Endothelial cell of umbilical vein (primary cell): ENCODE measurements around the gene RECQL5. TPM values are rescaled to one million over a fixed set of nuclear protein-coding genes. Genes with fewer than 3 reads are reported as not detected.

Experiments used
- BruUV-seq: library from RNA; stranded (reverse); fragments of 400-500 nt; replicated peaks from 2 replicates; lab custom pipeline; 2021; lab: Mats Ljungman, UMichigan
- CTCF ChIA-PET: fragments of 300-600, 350-600 bp; sonication (Branson Sonifier 250); formaldehyde crosslinking; loops from one replicate; lab custom pipeline; 2021; ENCODE audit warnings: antibody characterized with exemption, inconsistent platforms; lab: Charles Lee
- POLR2A ChIA-PET: fragments of 300-600, 350-600 bp; sonication (Branson Sonifier 250); formaldehyde crosslinking; loops from one replicate; lab custom pipeline; 2021; ENCODE audit warnings: antibody characterized with exemption, inconsistent platforms; lab: Charles Lee
- DNase-seq: peaks from one replicate; pipeline ENCODE4 v3.0.0-alpha.2; 2011; ENCODE audit warnings: low read depth, low spot score
- FAIRE-seq: peaks from 2 replicates; lab custom pipeline; 2011; peaks lifted over from hg19 to GRCh38; lab: Jason Lieb, UNC
- H2AFZ ChIP-seq: 2 replicates; pipeline ENCODE4 v1.6.0; 2012; ENCODE audit warnings: low read depth, low read length, control low read depth, inconsistent platforms
- H3K27ac ChIP-seq: 2 replicates; pipeline ENCODE4 v1.5.1; 2011; ENCODE audit warnings: low read depth, mild to moderate bottlenecking, control low read depth, low read length, moderate library complexity; ENCODE audit not compliant: insufficient read depth
- H3K27me3 ChIP-seq, 2 experiments: 2 replicates each; pipeline versions ENCODE4 v1.6.0 to v1.6.1; 2011; ENCODE audit warnings: low read length in 2 of 2, mixed read lengths in 1 of 2; ENCODE audit not compliant: control insufficient read depth in 2 of 2, insufficient read depth in 2 of 2
- H3K36me3 ChIP-seq, 2 experiments: 2 replicates in 1 of 2; 3 replicates in 1 of 2; pipeline ENCODE4 v1.5.1; 2011; ENCODE audit warnings: low read length in 2 of 2, mild to moderate bottlenecking in 1 of 2, moderate library complexity in 1 of 2; ENCODE audit not compliant: control insufficient read depth in 2 of 2, insufficient read depth in 2 of 2; ENCODE audit errors: extremely low read depth in 1 of 2
- H3K4me1 ChIP-seq: 3 replicates; pipeline ENCODE4 v1.5.1; 2011; ENCODE audit warnings: mild to moderate bottlenecking, low read length; ENCODE audit not compliant: control insufficient read depth, insufficient read depth; ENCODE audit errors: extremely low read depth
- H3K4me2 ChIP-seq: 2 replicates; pipeline ENCODE4 v1.6.1; 2011; ENCODE audit warnings: low read length, control low read depth, mixed read lengths; ENCODE audit not compliant: insufficient read depth
- H3K4me3 ChIP-seq, 3 experiments: fragments of 200-600 bp in 1 of 3; sonication (generic), shearing (Covaris generic) in 1 of 3; replicated peaks in 1 of 3; 2 replicates each; pipeline ENCODE4 v1.5.1; 2011 to 2016; ENCODE audit warnings: control low read depth in 3 of 3, low read length in 3 of 3, mild to moderate bottlenecking in 2 of 3, inconsistent platforms in 1 of 3, low read depth in 1 of 3, moderate library complexity in 1 of 3; ENCODE audit not compliant: insufficient read depth in 1 of 3
- H3K79me2 ChIP-seq: 2 replicates; pipeline ENCODE4 v1.6.0; 2012; ENCODE audit warnings: low read length, inconsistent platforms; ENCODE audit not compliant: control insufficient read depth, insufficient read depth
- H3K9ac ChIP-seq: replicated peaks from 2 replicates; pipeline ENCODE3; 2011; ENCODE audit warnings: low read length, control low read depth; ENCODE audit not compliant: insufficient read depth; ENCODE audit errors: extremely low read depth
- H3K9me1 ChIP-seq: replicated peaks from 3 replicates; pipeline ENCODE4 v1.6.0; 2011; ENCODE audit warnings: mild to moderate bottlenecking, low read length; ENCODE audit not compliant: control insufficient read depth, insufficient read depth; ENCODE audit errors: extremely low read depth
- H3K9me3 ChIP-seq: replicated peaks from 2 replicates; pipeline ENCODE4 v1.5.1; 2012; ENCODE audit warnings: low read length, inconsistent platforms; ENCODE audit not compliant: control insufficient read depth, insufficient read depth
- H4K20me1 ChIP-seq: replicated peaks from 2 replicates; pipeline ENCODE3; 2011; ENCODE audit warnings: mild to moderate bottlenecking, low read length; ENCODE audit not compliant: control insufficient read depth, insufficient read depth; ENCODE audit errors: extremely low read depth
- CTCF ChIP-seq, 2 donors: IDR thresholded peaks; 1 replicate in 1 of 2; 2 replicates in 1 of 2; pipeline ENCODE4 v1.5.1; 2011; ENCODE audit warnings: low read length in 2 of 2, mild to moderate bottlenecking in 2 of 2, moderate library complexity in 2 of 2, control low read depth in 1 of 2, inconsistent platforms in 1 of 2, low read depth in 1 of 2; ENCODE audit not compliant: insufficient read depth in 1 of 2; ENCODE audit errors: extremely low read depth in 1 of 2
- EZH2 ChIP-seq: IDR thresholded peaks from 2 replicates; pipeline ENCODE4 v1.6.1; 2012; ENCODE audit warnings: borderline replicate concordance, low read depth, mild to moderate bottlenecking, moderate library complexity, low read length, inconsistent platforms; ENCODE audit not compliant: severe bottlenecking
- GATA2 ChIP-seq: IDR thresholded peaks from 2 replicates; pipeline ENCODE4 v1.7.0; 2011; ENCODE audit warnings: low read depth, mild to moderate bottlenecking, moderate library complexity, mixed read lengths, low read length; ENCODE audit not compliant: insufficient read length, insufficient read depth
- MYC ChIP-seq: IDR thresholded peaks from one replicate; pipeline ENCODE4 v1.6.1; 2011; ENCODE audit warnings: mild to moderate bottlenecking, low read depth, low read length
- dilution Hi-C: fragments of 300-500 bp; cut with MboI; formaldehyde crosslinking; loops from one replicate; pipeline ENCODE4 v1.15.0; 2019; ENCODE audit warnings: low sequenced_read_pairs; ENCODE audit not compliant: extremely low pct_ligation_motif_present
- intact Hi-C: fragments of 100-400 bp; cut with micrococcal nuclease; formaldehyde crosslinking; loops from one replicate; pipeline ENCODE4 v1.10.0; 2022
- polyA plus RNA-seq, 4 experiments: library from polyadenylated mRNA; depleted of rRNA in 3 of 4; stranded (reverse) in 3 of 4; unstranded in 1 of 4; fragments of >200 nt; gene quantifications; 2 replicates each; pipeline versions ENCODE4 v1.2.1 to v1.2.3, GENCODE V29; 2011 to 2012; ENCODE audit warnings: missing spikeins in 1 of 4
- total RNA-seq: library from RNA; stranded (reverse); gene quantifications from 2 replicates; pipeline ENCODE4 v1.2.3, GENCODE V29; 2021

RECQL5 gene
- total and polyA plus RNA-seq, 2 donors (not counting 3 experiments of a cell fraction or from before 2014, with no cell fraction given): 21.3 to 30.7 TPM

- Histone ChIP-seq H3K9me3 (no peaks in the 10 kb centered on the region), H3K27me3 (no peaks in the 10 kb centered on the region), H2AFZ (no peak overlapping the region), H3K4me3 (no peak overlapping the region), H3K9ac (no peak overlapping the region), H3K4me1 (peaks cover 12% of the 10 kb centered on the region), H3K27ac (peak overlapping the region; percentile 29), H3K4me2 (no peak overlapping the region), H3K79me2 (no peaks in the 10 kb centered on the region), H4K20me1 (no peaks in the 10 kb centered on the region), H3K9me1 (no peaks in the 10 kb centered on the region), H3K36me3 (no peaks in the 10 kb centered on the region)
- BruUV-seq: no TSS peak
- intact Hi-C loops (loop anchor here (1.0 kb wide), 5 partner anchors 20 to 207 kb away; no protein-coding TSS in a partner anchor), dilution Hi-C loops (no loop called here)
- FAIRE-seq (peak; percentile 90), DNase-seq (peak; percentile 82)
- CTCF ChIA-PET: interaction anchor here (0.5 to 16.3 kb wide), 44 partner anchors 9 to 369 kb away, joined by 3 to 625 read pairs (median 8); partner anchors contain the start of genes GALK1, GRB2, ITGB4 and RECQL5
- POLR2A ChIA-PET: interaction anchor here (0.6 to 1.6 kb wide), 4 partner anchors 9 to 116 kb away, joined by 3 to 9 read pairs (median 7); no protein-coding TSS in a partner anchor
- TF ChIP-seq GATA2 (no peak), CTCF (IDR thresholded peaks at IDR 0.05; ENCODE audit: extremely low read depth in 1 of 2, insufficient read depth in 1 of 2, low read depth in 1 of 2, low read length in 2 of 2) (peak; percentile 63 to 86), EZH2 (no peak), MYC (no peak)
Observed at GRCh38 chr17:75633486-75634375, 33.2 kb downstream of the RECQL5 start.
